Panc1 (cell line): ENCODE data around the gene RABL6.

Source experiments
- CTCF ChIP-seq: fragments of 450-650 bp; IDR thresholded peaks from 2 replicates; pipeline ENCODE4 v1.5.1; 2017; ENCODE audit warnings: mild to moderate bottlenecking
- POLR2AphosphoS5 ChIP-seq: IDR thresholded peaks from 2 replicates; pipeline ENCODE4 v1.6.1; 2012; ENCODE audit warnings: mild to moderate bottlenecking, low read depth, low read length, moderate library complexity
- REST ChIP-seq, 2 experiments: IDR thresholded peaks; 2 replicates each; pipeline ENCODE4 v1.6.1; 2011 to 2012; ENCODE audit warnings: low read depth in 2 of 2, control low read depth in 1 of 2, low read length in 1 of 2, mild to moderate bottlenecking in 1 of 2, moderate library complexity in 1 of 2; ENCODE audit not compliant: insufficient read depth in 1 of 2

- TF ChIP-seq CTCF (no peak), POLR2AphosphoS5 (no peak), REST (IDR thresholded peaks at IDR 0.05; ENCODE audit: insufficient read depth in 1 of 2, low read depth in 2 of 2, low read length in 1 of 2) (no peak)
Measured at GRCh38 chr9:136831720-136832104, 24.0 kb downstream of the RABL6 start.
